Fibroblast of villous mesenchyme (primary cell): ENCODE measurements around the gene EPHB2. TPM values are rescaled to one million over a fixed set of nuclear protein-coding genes. Genes with fewer than 3 reads are reported as not detected.

ENCODE experiments used
- DNase-seq: peaks from one replicate; pipeline ENCODE4 v3.0.0-alpha.2; 2010; ENCODE audit warnings: low read depth
- H3K4me3 ChIP-seq: 2 replicates; pipeline ENCODE4 v1.5.1; 2011; ENCODE audit warnings: low read depth, mild to moderate bottlenecking, low read length
- CTCF ChIP-seq: IDR thresholded peaks from 2 replicates; pipeline ENCODE4 v1.5.1; 2012; ENCODE audit warnings: low read depth, mild to moderate bottlenecking, low read length; ENCODE audit not compliant: insufficient read depth
- total RNA-seq: library from RNA; depleted of rRNA; stranded (reverse); fragments of >200 nt; gene quantifications from 2 replicates; pipeline ENCODE4 v1.2.3, GENCODE V29; 2012

Gene EPHB2
- total RNA-seq, 1 donor = 4.3 TPM

DNA sequence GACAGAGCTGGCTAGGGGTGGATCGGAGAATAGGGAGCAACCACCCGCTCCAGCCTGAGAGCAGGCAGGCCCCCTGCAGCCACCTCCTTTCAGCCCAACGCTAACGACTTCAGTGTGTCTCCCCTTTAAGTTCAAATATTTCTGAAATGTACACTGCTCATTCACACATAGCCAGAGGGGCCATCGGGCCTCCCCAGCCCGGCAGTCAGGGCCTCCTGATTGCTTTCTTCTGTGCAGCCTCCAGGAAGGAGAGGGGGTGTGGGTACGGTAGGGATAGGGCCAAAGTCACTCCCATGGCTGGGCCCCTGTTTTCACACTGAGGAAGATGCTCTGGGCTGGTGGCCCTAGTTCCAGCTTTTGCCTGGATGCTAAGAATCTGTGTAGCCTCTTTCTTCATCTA is 64.8 kb downstream of the EPHB2 start:
- no peak for DNase-seq
- no peak for TF ChIP-seq CTCF
- H3K4me3 ChIP-seq = no peak overlapping the region

DNA sequence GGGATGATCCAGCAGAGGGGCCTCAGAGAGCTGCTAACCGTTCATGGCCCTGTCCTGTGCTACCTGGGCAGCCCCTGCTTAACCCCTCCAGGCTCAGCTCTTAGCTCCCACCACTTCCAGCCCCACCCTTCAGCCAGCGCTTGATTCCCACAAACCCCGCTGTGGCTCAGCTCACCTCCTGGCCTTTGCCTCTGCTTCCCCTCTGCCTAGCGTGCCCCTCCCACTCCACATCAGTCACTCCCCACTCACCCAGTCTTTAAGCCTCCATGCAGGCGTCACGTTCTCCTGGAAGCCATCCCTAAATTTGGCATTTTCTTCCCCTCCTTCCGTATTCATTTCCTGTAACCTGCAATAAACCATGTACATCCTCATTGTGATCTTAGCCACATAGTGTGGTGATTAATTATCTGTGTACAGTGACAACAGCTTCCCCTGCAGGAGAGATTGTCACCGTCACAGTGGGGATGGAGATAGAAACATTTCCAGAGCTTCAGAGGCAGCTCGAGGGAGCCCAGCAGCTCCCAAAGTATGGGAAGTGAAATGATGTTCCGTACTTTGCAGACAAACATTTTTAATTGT is 65.5 kb downstream of the EPHB2 start:
- TF ChIP-seq CTCF = no peak
- H3K4me3 ChIP-seq = no peak overlapping the region
- no peak for DNase-seq

GRCh38 chr1:22777388-22778057 is 66.9 kb downstream of the EPHB2 start:
- DNase-seq = no peak
- no peak for TF ChIP-seq CTCF
- H3K4me3 ChIP-seq = no peak overlapping the region

- no peak for TF ChIP-seq CTCF
- no peak for DNase-seq
- H3K4me3 ChIP-seq = no peak overlapping the region
These were observed 67.8 kb downstream of the EPHB2 start for GRCh38 chr1:22778408-22778807.

DNA sequence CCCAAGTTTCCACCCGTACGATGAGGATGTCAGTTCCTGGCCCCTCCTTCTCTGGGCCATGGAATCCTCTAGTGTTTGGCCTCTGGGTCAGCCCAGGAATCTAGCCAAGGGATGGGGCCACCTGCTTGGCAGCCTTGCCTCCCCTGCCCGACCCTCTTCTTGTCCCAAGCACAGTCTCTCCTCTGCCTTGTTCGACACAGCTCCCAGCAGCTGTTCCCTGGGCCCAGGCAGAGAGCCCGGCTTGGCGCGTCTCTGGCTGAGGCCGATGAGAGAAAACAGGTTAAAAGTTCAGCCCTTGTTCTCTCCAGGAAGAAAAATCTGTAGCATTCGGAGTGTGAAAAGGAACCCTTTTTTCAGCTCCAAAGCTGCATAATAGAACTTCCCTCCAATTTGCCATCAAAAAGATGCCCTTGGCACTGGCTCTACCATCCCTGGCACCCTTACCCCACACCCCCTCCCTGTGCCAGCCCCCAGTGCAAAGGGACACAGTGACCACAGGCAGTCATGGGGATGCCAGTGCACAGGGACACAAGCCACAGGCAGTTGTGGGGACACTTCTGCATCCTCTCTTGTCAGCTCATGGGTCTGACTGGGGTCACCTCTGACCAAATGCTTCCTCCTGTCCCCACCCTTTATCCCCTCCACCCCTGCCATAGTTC is 68.4 kb downstream of the EPHB2 start:
- DNase-seq = no peak
- H3K4me3 ChIP-seq = no peak overlapping the region
- no peak for TF ChIP-seq CTCF

DNA sequence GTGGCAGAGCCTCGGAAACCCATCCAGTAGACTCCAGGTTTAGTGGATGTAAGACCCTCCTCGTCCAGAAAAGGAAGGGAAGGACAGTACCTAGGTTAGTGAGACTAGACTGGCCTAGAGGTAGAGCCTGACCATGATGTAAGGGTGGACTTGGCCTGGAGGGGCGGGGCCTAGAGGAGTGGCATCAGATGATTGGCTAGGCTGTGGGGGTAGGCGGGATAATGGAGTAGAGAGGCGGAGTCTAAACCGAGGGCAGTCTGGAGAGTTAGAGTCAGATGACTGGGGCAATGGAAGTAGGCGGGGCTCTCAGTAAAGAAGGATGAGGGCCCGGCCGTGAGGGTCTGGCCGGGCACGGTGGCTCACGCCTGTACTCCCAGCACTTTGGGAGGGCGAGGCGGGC is 70.1 kb downstream of the EPHB2 start:
- TF ChIP-seq CTCF = no peak
- peak; percentile 46 for DNase-seq
- no peak overlapping the region for H3K4me3 ChIP-seq
